HG03066 (cell line): ENCODE results near the gene PCNX4.

Experiments
- ATAC-seq: cut with Tn5 transposase; IDR thresholded peaks from one replicate; pipeline ENCODE4 v1.9.1; 2021; ENCODE audit warnings: low read depth; ENCODE audit not compliant: unreplicated experiment

The PCNX4 gene

DNA sequence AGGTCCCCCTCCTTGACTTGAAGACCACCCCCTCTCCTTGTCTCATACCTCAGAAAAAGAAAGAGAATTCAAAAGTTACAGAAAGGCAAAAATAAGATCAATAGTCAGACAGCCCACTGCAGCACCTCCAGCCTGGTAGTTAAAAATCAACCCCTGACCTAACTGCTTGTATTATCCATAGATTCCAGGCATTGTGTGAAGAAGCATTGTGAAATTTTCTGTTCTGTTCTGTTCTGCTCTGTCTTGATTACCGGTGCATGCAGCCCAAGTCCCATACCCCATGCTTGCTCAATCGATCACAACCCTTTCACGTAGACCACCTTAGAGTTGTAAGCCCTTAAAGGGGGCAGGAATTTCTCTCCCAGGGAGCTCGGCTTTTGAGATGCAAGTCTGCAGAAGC, 79.2 kb downstream of the PCNX4 start:
- ATAC-seq = no peak

DNA sequence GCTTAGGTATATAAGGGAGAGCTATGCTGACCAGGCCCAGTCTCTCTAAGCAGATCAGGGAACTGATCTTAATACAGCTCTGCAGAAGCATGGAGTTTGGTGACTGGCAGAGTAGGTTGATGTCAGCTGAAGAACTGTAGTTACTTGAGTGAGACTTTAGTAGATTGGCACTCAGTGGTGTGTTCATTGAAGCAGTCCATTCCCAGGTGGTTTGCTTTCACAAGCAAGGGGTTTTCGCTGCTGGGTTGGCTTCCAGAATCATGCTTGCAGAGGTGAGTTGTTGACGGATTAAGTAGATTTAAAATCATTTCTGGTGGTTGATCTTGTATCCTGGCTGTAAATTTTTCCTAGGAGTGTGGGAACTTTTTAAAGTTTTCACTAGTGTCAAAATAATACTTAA, 80.0 kb downstream of the PCNX4 start:
- no peak for ATAC-seq

DNA sequence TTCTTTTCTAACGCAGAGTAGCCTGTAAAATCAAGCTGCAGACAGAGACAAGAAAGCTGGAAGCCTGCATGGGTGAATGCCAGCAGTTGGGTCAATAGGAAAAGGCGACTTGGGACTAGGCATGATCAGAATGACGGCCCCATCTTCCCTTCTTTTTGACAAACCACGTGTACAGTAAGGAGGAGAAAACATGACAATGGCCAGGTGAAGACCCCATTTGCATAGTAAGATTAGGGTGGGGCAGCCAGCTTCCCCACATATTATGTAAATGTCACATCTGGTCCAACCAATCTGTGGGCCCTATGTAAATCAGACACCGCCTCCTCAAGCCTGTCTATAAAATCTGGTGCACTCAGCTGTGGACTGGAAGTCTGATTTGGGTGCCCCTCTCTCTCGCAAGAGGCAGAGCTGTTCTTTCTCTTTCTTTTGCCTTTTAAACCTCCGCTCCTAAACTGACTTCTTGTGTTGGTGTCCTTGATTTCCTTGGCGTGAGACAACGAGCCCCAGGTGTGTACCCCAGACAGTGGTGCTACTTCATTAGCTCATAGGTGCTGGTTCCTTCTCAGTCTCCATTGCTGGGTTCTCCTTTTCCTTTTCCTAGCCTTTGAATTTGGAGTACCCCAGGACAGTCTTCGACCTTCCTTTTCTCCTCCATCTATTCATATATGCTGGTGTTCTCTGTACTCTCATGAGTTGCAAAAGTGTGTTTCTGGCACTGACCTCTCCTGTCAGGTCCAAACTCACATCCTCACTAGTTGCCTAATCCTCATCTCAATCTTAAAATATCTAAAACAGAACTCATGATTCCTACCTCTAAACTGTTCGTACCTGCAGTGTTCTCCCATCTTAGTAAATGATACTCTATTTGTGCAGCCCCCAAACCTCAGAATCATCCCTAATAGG, 82.9 kb downstream of the PCNX4 start:
- ATAC-seq = no peak

DNA sequence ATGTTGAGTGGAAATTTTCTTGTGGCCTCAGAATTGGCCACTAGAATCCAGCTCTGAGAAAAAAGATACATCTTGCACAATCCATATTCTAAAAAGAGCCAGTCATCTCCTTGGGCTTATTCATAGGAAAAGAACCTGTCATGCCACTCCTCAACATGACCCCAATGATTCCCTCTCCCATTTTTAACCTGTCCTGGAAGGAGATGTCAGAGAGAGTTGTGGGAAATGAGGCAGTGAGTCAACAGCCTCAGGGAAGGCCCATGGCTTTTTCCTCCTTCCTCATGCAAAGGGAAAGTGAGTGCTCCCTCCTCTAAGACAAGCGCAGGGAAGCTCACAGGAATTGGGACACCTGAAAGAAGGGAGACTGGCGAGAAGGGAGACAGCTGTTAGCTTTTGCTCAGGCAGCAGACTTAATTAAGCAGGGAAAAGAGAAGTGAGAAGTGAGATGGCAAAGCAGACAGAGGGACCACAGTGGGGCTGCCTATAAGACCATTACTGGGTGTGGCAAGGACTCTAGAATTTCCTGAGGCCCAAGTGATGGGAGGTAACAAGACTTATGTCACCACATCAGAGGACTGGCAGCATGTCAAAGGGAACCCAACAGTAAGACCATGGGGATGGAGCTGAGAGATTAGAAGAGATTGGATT, 83.7 kb downstream of the PCNX4 start:
- no peak for ATAC-seq

DNA sequence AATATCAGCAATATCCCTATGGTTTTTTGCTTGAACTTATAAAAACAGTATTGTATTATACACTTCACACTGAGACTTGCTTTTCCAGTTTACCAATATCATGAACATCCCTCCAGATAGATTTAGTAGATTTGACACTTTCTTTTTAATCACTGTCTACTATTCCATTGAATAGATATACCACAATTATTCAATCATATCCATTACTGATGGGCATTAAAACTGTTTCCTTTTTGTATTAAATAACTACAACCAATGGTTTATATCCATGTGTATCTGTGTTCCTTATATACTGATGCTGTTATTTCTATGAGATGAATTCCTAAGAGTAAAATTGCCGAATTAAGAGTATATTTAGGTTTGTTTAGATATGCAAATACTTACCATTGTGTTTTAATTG, 86.4 kb downstream of the PCNX4 start:
- ATAC-seq = no peak

DNA sequence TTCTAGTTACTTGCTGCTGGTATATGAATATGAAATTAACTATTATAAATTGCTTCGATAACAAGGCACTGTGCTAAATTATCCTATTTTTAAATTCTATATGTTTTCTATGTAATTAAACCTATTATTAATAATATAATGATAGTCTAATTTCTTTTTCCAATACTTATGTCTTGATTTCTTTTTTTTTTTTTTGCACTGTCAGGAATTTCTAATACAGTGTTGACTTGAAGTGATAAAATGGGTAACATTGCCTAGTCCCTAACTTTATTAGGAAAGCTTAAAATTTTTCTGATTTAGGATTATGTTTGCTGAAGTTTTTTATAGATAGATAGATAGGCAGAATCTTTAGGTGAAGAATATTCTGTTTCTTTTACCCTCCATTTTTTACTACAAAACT, 87.1 kb downstream of the PCNX4 start:
- ATAC-seq = no peak

DNA sequence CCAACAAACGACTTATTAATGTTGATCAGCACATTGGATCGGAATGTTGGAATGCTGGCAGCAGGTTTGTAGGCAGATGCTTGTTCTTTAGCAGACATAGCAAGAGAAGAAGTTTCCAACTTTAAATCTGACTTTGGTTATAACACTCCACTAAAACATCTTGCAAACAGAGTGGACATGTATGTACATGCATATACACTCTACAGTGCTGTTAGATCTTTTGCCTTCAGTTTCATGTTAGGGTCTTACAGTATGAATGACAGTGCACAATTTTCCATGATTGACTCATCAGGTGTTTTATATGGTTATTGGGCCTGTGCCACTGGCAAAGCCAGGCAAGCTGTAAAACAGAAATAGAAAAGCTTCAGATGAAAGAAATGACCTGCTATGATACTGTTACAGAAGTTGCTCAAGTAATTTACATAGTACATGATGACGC, 87.7 kb downstream of the PCNX4 start:
- ATAC-seq = no peak

DNA sequence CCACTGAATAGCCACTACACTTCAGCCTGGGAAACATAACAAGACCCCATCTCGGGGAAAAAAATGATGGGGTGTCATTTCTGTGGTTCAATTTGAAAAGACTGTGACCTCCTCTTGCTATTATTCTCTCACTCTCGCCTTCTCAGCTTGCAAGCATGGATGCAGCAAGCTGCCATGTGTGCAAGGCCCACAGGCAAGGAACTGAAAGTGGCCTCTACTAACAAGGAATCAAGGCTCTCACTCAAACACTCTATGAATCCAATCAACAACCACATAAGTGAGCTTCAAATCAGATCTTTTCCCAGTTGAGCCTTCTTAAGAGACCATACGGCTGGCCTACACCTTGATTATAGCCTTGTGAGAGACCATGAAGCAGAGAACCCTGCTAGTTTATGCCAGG, 91.4 kb downstream of the PCNX4 start:
- no peak for ATAC-seq

DNA sequence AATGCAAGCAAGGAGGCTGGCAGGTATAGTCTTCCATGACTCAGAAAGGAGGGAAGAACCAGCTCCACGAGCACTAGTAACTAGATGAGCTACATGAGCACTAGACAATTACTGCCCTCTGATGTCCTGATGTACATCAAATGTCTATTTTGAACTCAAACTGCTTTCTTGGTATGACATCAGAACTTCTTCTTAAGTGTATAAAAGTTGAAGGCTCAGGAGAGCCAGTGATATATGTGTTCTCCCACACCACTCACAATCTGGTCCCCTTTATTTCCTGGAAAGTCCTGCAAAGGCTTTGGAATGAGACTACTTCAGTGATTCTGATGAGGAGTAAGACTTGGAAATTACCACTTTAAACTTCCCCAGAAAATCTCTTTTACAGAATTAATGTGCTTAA, 92.0 kb downstream of the PCNX4 start:
- ATAC-seq = peak; percentile 56

DNA sequence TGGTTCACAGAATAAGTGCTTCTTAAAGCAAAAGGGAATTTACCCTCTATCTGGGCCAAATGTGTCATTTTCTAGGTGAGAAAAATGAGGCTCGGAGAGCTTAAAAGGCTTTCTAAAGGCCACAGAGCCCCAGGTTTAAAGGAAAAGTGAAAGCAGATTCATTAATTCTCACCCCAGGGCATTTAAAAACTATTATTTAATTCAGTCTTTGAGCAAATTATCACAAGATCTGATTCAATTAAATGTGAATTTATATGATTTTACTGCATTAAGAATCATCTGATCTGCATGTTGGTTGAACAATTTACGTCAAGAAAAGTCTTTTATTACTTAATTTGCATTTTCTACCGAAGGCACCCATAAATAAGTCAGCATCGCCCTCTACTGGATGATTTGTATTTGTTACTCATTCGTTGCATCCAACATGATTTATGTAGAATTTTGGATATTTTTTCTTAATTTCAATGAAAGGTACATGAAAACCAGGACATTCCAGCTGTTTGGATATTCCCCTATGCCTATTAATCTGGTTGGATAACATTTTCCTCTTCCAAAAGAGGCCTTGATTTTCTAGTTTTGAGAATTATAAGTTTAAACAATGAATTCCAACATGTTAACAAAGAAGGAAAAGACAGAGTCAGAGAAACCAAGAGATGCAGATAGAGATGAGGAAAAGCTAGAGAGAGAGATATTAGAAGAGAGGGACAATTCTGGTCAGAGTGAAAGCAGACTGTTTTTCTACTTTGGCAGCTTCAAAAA, 92.6 kb downstream of the PCNX4 start:
- peak; percentile 43 for ATAC-seq

DNA sequence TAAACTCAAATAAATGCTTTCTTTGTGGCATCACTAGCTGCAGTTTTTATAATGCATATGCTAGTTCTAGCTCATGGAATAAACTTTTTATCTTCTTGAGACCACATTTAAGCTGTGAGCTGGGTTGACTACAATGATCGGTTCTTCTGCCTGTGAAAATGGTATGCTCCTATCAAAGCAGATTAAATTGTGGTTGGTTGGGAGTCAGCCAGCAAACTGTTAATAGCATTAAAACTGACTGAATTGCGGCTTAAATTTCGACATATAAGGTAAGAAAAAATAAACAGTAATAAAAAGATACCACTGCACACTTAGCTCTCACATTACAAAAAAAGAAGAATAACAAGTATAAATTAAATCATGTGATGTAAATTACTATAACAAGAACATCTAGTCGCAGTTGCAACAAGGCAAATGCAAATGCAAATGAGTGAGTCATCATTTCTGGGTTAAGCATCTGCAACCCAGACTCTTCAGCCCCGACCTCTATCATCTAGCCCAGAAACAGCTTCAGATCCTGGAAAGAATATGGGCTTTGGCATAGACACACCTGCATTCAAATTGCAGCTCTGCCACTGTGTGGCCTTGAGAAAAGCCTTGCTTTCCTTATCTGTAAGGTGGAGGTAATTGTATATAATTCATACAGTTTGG, 93.3 kb downstream of the PCNX4 start:
- no peak for ATAC-seq

DNA sequence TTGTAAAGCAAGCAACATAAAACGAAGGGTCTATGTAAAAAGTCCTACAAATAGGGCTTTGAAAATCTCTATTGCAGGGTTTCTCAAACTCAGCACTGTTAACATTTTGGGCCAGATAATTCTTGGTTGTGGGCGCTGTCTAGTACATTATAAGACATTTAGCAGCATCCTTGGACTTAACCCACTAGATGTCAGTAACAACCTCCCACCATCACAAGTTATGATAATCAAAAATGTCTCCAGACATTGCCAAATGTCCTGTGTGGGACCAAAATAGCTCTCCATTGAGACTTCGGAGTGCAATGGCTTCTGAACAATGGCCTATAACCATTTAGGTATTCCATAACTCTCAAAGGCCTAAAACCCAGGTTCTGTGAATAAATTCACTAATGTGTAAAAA, 96.4 kb downstream of the PCNX4 start:
- ATAC-seq = no peak

DNA sequence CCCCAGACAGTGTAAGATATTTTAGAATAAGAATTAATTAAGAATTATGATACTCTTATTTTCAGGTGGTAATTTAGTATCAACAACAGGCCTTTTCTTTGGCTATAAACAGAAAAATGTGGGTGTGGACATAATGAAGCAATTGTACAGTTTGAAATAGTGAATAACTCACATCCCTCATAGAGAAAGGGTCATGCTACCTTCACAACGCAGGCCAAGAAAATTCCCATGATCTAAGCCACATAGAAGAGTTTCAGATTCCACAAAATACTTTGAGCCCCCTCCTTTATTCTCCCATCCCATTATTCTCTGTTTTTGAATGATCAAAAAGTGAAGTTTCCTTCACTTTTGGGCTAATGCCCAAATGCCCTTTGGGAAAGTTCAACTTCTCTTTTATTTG, 97.0 kb downstream of the PCNX4 start:
- no peak for ATAC-seq

DNA sequence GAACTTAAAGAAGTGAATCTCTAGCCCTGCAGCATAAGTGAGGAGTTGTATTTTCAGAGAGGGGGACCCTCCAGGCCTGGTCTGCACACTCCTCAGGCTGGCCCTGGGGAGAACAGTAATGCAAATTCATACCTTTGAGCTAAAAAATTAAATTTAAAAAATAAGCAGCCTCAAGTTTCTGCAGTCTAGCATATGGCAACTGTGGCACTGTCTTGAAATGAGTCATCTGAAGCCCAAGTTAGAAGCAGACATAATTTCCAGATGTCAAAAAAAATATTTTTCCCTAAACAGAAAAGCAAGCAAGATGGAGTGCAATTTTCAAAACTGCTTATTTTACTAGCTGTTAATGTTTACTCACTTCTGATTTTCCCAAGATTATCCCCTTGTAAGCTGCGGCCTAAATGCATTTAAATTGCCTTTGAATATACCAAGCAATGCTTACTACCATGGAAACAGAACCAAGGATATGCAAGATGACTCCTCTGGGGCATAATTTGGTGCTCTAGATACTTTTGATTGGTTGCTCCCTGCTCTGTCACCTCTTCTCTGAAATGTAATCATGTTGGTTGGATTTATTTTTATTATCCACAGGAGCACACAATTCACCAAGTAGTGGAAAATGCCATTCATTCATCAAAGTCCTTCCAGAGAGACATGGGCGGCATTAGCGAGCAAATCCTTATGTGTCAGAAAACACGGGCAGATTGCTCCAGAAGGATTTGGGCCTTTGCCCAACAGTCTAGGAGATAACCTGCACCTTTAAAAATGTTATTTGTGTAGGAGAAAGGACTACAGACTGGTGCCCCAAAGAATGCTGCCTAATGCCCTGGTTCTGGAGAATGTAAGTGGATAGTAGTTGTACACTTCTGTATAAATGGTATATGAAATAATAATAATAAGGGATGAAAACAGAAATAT, 98.5 kb downstream of the PCNX4 start:
- no peak for ATAC-seq

DNA sequence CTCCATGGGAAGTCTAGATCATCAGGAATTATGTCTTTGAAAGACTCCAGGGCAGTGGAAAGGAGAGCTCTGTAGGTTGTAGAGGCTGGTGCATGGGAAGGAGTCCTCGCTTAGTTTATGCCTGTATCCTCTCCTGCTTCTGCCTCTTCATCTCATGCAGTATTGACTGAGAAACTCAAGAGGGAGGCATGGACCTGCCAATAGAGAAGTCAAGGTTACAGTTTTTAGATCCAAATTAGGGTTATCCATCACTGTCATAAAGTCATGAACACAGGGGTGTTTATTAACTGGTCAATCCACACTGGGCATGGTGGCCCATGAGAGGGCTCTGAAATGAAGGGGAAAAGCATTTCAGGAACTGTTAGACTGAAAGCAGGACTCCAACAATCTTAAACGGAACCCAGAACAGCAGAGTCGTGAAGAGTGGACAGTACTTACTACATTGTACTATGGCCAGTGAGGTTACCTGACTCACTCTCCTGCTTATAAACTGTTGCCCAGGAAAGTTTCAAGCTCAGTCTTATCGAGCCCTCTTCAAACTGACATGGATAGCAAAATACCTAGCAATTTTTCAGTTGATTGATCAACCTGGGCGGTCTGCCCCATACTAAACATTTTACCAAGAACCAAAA, 103.6 kb downstream of the PCNX4 start:
- peak; percentile 63 for ATAC-seq

DNA sequence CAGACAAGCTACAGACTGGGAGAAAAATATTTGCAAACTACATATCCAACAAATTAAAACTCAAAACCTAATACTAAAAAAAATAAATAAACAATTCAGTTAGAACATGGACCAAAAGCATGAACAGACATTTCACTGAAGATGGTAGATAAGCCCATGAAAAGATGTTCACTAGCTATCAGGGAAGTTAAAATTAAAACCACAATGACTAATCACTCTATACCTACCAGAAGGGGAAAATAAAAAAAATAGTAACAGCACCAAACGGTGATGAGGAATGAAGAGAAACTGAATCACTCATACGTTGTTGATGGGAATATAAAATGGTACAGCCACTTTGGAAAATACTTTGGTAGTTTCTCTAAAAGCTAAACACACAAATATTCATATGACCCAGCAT, 104.6 kb downstream of the PCNX4 start:
- no peak for ATAC-seq

DNA sequence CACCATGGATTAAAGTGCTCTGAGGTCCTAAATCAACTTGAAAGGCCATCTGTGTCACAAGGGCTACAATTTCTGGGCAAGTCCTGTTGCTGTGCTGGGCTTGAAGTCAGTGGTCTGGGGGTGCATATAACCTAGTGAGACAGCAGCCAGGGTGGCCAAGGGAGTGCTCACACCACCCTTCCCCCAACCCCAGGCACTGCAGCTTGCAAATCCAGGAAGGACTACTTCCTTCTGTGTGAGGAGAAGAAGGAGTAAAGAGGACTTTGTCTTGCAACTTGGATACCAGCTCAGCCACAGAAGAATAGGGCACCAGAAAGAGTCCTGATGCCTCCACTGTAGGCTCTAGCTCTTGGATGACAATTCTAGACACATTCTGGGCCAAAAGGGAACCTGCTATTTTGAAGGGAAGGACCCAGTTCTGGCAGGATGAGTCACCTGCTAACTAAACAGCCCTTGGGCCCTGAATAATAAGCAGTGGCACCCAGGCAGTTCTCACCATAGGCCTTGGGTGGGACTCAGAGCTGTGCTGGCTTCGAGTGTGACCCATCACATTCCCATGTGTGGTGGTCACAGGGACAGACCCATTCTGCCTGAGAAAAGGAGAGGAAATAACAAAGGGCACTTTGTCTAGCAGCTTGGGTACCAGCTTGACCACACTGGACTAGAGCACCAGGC, 106.0 kb downstream of the PCNX4 start:
- no peak for ATAC-seq

DNA sequence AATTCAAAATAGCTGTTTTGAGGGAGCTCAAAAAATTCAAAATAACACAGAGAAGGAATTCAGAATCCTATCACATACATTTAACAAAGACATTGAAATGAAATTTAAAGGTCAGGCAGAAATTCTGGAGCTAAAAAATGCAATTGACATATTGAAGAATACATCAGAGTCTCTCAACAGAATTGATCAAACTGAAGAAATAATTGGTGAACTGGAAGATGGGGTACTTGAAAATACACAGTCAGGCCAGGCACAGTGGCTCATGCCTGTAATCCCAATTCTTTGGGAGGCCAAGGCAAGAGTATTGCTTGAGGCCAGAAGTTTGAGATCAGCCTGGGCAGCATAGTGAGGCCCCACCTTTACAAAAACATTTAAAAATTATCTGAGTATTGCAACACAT, 107.6 kb downstream of the PCNX4 start:
- ATAC-seq = no peak
